K562 (cell line): Measurements from ENCODE around the gene EML6.

ENCODE experiments used
- ESRRA ChIP-seq: fragments of 450-650 bp; IDR thresholded peaks from 2 replicates; pipeline ENCODE4 v1.6.1; 2014; ENCODE audit warnings: low read depth, mild to moderate bottlenecking, moderate library complexity, borderline replicate concordance
- FOXA3 ChIP-seq, 2 experiments: fragments of 450-650 bp in 1 of 2; sonication (generic) in 1 of 2; formaldehyde crosslinking; IDR thresholded peaks in 1 of 2; conservative IDR thresholded peaks in 1 of 2; 2 replicates each; pipeline versions ENCODE4 v1.4.0 to v1.8.0; 2020 to 2022; ENCODE audit warnings: mild to moderate bottlenecking in 2 of 2, missing genetic modification reagents in 1 of 2
- JUN ChIP-seq, 2 experiments: sonication (generic) in 1 of 2; formaldehyde crosslinking in 1 of 2; IDR thresholded peaks; 2 replicates each; pipeline versions ENCODE4 v1.6.1 to v1.8.0; 2012 to 2022; ENCODE audit warnings: borderline replicate concordance in 2 of 2, mild to moderate bottlenecking in 2 of 2, improper control_type of control experiment in 1 of 2, low read depth in 1 of 2, low read length in 1 of 2, missing genetic modification reagents in 1 of 2
- ZNF785 ChIP-seq: fragments of 250-450 bp; sonication (Bioruptor Pico); IDR thresholded peaks from 2 replicates; pipeline ENCODE4 v1.4.0; 2020; ENCODE audit warnings: mild to moderate bottlenecking
- TF ChIP-seq, protein P1 (sequence below), 3 experiments: IDR thresholded peaks in 2 of 3; conservative IDR thresholded peaks in 1 of 3; 2 replicates each; pipeline ENCODE4 v1.5.1; 2011 to 2012; ENCODE audit warnings: low read length in 3 of 3, mild to moderate bottlenecking in 3 of 3, control low read depth in 2 of 3, improper control_type of control experiment in 1 of 3, inconsistent platforms in 1 of 3, low read depth in 1 of 3, mixed read lengths in 1 of 3, moderate library complexity in 1 of 3; ENCODE audit not compliant: insufficient read depth in 2 of 3

DNA sequence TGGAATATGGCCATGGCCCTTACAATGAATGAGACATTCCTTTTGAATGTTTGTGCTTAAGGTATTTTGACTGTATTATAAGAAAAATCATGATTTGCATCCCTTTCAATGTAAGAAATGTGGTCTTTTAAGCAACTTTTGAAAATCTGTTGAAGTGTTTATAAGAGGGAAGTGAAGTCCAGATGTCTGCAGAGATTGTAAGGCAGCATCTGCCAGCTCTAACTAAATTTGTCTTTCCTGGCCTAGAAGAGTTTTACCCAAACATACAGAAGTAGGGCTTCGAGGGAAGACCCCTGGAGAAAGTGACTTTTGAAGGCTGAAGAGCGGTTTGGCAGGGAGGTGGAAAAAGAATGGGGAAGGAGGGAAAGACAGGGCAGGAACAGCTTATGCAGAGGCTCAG lies 12.2 kb downstream of the EML6 start:
- TF ChIP-seq ZNF785 (CRISPR knock-in tag) (no peak), FOXA3 (CRISPR knock-in tag; conservative IDR thresholded peaks at IDR 0.05 in 1 of 2, IDR thresholded peaks at IDR 0.05 in 1 of 2) (no peak), JUN (IDR thresholded peaks at IDR 0.05; ENCODE audit: borderline replicate concordance, low read depth, low read length) (no peak), JUN (CRISPR knock-in tag; IDR thresholded peaks at IDR 0.05; ENCODE audit: borderline replicate concordance) (no peak), ESRRA (no peak)
- TF ChIP-seq, protein P1, sequence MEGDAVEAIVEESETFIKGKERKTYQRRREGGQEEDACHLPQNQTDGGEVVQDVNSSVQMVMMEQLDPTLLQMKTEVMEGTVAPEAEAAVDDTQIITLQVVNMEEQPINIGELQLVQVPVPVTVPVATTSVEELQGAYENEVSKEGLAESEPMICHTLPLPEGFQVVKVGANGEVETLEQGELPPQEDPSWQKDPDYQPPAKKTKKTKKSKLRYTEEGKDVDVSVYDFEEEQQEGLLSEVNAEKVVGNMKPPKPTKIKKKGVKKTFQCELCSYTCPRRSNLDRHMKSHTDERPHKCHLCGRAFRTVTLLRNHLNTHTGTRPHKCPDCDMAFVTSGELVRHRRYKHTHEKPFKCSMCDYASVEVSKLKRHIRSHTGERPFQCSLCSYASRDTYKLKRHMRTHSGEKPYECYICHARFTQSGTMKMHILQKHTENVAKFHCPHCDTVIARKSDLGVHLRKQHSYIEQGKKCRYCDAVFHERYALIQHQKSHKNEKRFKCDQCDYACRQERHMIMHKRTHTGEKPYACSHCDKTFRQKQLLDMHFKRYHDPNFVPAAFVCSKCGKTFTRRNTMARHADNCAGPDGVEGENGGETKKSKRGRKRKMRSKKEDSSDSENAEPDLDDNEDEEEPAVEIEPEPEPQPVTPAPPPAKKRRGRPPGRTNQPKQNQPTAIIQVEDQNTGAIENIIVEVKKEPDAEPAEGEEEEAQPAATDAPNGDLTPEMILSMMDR (IDR thresholded peaks at IDR 0.05 in 2 of 3, conservative IDR thresholded peaks at IDR 0.05 in 1 of 3; ENCODE audit: insufficient read depth in 2 of 3, low read depth in 1 of 3, low read length in 3 of 3), result no peak
